ENCODE measurements around the gene ZC3H7A.

ZC3H7A gene

GRCh38 chr16:11736903-11737302 lies 60.2 kb downstream of the ZC3H7A start:
- no peak for DNase-seq (ENCODE audit: low read depth)
- TF ChIP-seq, protein P1, sequence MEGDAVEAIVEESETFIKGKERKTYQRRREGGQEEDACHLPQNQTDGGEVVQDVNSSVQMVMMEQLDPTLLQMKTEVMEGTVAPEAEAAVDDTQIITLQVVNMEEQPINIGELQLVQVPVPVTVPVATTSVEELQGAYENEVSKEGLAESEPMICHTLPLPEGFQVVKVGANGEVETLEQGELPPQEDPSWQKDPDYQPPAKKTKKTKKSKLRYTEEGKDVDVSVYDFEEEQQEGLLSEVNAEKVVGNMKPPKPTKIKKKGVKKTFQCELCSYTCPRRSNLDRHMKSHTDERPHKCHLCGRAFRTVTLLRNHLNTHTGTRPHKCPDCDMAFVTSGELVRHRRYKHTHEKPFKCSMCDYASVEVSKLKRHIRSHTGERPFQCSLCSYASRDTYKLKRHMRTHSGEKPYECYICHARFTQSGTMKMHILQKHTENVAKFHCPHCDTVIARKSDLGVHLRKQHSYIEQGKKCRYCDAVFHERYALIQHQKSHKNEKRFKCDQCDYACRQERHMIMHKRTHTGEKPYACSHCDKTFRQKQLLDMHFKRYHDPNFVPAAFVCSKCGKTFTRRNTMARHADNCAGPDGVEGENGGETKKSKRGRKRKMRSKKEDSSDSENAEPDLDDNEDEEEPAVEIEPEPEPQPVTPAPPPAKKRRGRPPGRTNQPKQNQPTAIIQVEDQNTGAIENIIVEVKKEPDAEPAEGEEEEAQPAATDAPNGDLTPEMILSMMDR (IDR thresholded peaks at IDR 0.05; ENCODE audit: low read depth, low read length, missing control alignments), result no peak
- no peak overlapping the region; the same call in 1 of the 2 replicates for H3K4me3 ChIP-seq (ENCODE audit: low read depth, low read length)

- TF ChIP-seq, protein P1 (IDR thresholded peaks at IDR 0.05; ENCODE audit: low read depth, low read length, missing control alignments), result no peak
- no peak overlapping the region for H3K4me3 ChIP-seq (ENCODE audit: low read depth, low read length)
Measured at GRCh38 chr16:11735787-11736186, 61.3 kb downstream of the ZC3H7A start.

DNA sequence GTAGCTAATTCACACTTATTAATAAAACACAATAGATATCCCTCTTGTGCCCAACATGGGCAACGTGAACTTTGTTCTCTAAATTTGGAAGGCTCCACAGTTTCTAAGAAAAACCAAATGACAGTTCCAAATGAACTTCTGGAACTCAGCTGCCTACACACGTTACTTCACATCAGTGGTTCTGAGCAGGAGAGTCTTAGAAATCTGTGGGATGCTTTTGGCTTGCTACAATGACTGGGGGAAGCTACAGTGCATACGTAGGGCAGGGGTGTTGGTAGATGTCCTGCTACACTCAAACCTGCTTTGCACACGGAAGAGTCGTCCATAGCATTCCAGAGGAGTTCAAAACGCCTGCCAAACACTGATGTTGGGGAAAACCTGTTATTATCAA lies 62.4 kb downstream of the ZC3H7A start:
- TF ChIP-seq, protein P1 (IDR thresholded peaks at IDR 0.05; ENCODE audit: low read depth, low read length, missing control alignments), result no peak
- no peak for DNase-seq (ENCODE audit: low read depth)
- H3K4me3 ChIP-seq (ENCODE audit: low read depth, low read length), result peak overlapping the region; percentile 17; the same call in 1 of the 2 replicates

More at GRCh38 chr16:11735787-11736186, 61.3 kb downstream of the ZC3H7A start:
- no peak for DNase-seq (ENCODE audit: low read depth)

- DNase-seq (ENCODE audit: low read depth), result no peak
- no peak overlapping the region for H3K4me3 ChIP-seq (ENCODE audit: low read depth, low read length)
- TF ChIP-seq, protein P1 (IDR thresholded peaks at IDR 0.05; ENCODE audit: low read depth, low read length, missing control alignments), result no peak
Measured at GRCh38 chr16:11734025-11734652, 62.9 kb downstream of the ZC3H7A start.

- TF ChIP-seq, protein P1 (IDR thresholded peaks at IDR 0.05; ENCODE audit: low read depth, low read length, missing control alignments), result no peak
- DNase-seq (ENCODE audit: low read depth), result no peak
- no peak overlapping the region for H3K4me3 ChIP-seq (ENCODE audit: low read depth, low read length)
Measured at GRCh38 chr16:11731222-11731621, 65.8 kb downstream of the ZC3H7A start.

GRCh38 chr16:11729787-11730186 lies 67.3 kb downstream of the ZC3H7A start:
- TF ChIP-seq, protein P1 (IDR thresholded peaks at IDR 0.05; ENCODE audit: low read depth, low read length, missing control alignments), result no peak
- H3K4me3 ChIP-seq (ENCODE audit: low read depth, low read length), result no peak overlapping the region
- DNase-seq (ENCODE audit: low read depth), result no peak

Data from GM12864 (cell line).